Activated CD8-positive, alpha-beta T cell treated with anti-CD3 and anti-CD28 coated beads, Interleukin-2, amount 10 ng/mL, durations not matched to agents 7 days and 5 days (primary cell): ENCODE measurements around the gene AGER. TPM values are rescaled to one million over a fixed set of nuclear protein-coding genes. Genes with fewer than 3 reads are reported as not detected.
A peak's percentile ranks its signal among the peaks of the same experiment; 100 is the strongest.
"Not testable (repeated sequence)": the region's sequence is repeated elsewhere in the genome, so short reads cannot be mapped to it uniquely, and the experiment has no call there.

Experiments
- ATAC-seq: fragments of 150-1000 bp; cut with Tn5 transposase; one replicate; pipeline ENCODE4 v1.10.0; 2021; ENCODE audit warnings: moderate library complexity
- CTCF ChIA-PET: fragments of 350-600 bp; sonication (Branson Sonifier 250); formaldehyde crosslinking; loops from one replicate; lab custom pipeline; 2021; ENCODE audit warnings: antibody characterized with exemption; lab: Charles Lee
- POLR2A ChIA-PET: fragments of 350-600 bp; sonication (Branson Sonifier 250); formaldehyde crosslinking; loops from one replicate; lab custom pipeline; 2021; ENCODE audit warnings: antibody characterized with exemption; lab: Charles Lee
- DNase-seq: peaks from one replicate; pipeline ENCODE4 v3.0.0-alpha.2; 2020
- H3K27ac Mint-ChIP-seq: one replicate; pipeline ENCODE4 v1.8.0; 2021; ENCODE audit warnings: mild to moderate bottlenecking, mixed read lengths
- H3K27me3 Mint-ChIP-seq: one replicate; pipeline ENCODE4 v1.8.0; 2021; ENCODE audit warnings: low read depth, mixed read lengths
- H3K36me3 Mint-ChIP-seq: one replicate; pipeline ENCODE4 v1.8.0; 2021; ENCODE audit warnings: low read depth, mixed read lengths
- H3K4me1 Mint-ChIP-seq: one replicate; pipeline ENCODE4 v1.8.0; 2021; ENCODE audit warnings: low read depth, mixed read lengths
- H3K4me3 Mint-ChIP-seq: one replicate; pipeline ENCODE4 v1.8.0; 2021; ENCODE audit warnings: mild to moderate bottlenecking, mixed read lengths
- H3K9me3 Mint-ChIP-seq: one replicate; pipeline ENCODE4 v1.8.0; 2022; ENCODE audit warnings: mixed read lengths; ENCODE audit not compliant: insufficient read depth
- total RNA-seq, 2 experiments: library from RNA; stranded (reverse); gene quantifications; one replicate each; pipeline ENCODE4 v1.2.3, GENCODE V29; 2021

Gene AGER
- total RNA-seq, 2 experiments from 2014 or later = 27.8 to 29.9 TPM

- ATAC-seq (no peak), DNase-seq (no peak)
- CTCF ChIA-PET = interaction anchor here (1.2 to 2.5 kb wide), 3 partner anchors 9 to 72 kb away, joined by 3 to 8 read pairs (median 3); no protein-coding TSS in a partner anchor
- Mint-ChIP-seq H3K9me3 (no peaks in the 10 kb centered on the region), H3K27ac (peak overlapping the region; percentile 97), H3K4me3 (peak overlapping the region; percentile 99), H3K4me1 (peaks cover 56% of the 10 kb centered on the region), H3K36me3 (peaks cover 56% of the 10 kb centered on the region), H3K27me3 (no peaks in the 10 kb centered on the region)
- POLR2A ChIA-PET = interaction anchor here (1.0 to 6.5 kb wide), 9 partner anchors 8 to 780 kb away, joined by 3 to 45 read pairs (median 6); partner anchors contain the start of genes AGPAT1, ATF6B, DXO and FKBPL
Measured at GRCh38 chr6:32190911-32191677, 7.0 kb upstream of the AGER start.

GRCh38 chr6:32190054-32190851 lies 6.2 kb upstream of the AGER start, which contains the start of gene PBX2:
PBX2 (minus strand) TSS chr6:32190202; CDS start chr6:32189915, 287 bp downstream.
- Mint-ChIP-seq H3K4me3 (peak within 1 kb of the TSS; percentile 99), H3K27me3 (no peaks in the 10 kb centered on the region), H3K27ac (peak within 1 kb of the TSS; percentile 97), H3K4me1 (peaks cover 59% of the 10 kb centered on the region), H3K36me3 (peaks cover 62% of the 10 kb centered on the region), H3K9me3 (no peaks in the 10 kb centered on the region)
- ChIA-PET POLR2A (interaction anchor here (1.0 to 6.5 kb wide), 8 partner anchors 8 to 781 kb away, joined by 3 to 45 read pairs (median 7); partner anchors contain the start of genes AGPAT1, ATF6B, DXO and FKBPL), CTCF (interaction anchor here (1.2 to 2.5 kb wide), 2 partner anchors 11 to 72 kb away, joined by 3 to 8 read pairs; no protein-coding TSS in a partner anchor)
- ATAC-seq (peak; percentile 61), DNase-seq (peak; percentile 93)

- peaks cover 62% of the 10 kb centered on the region for H3K36me3 Mint-ChIP-seq
- no peaks in the 10 kb centered on the region for H3K27me3 Mint-ChIP-seq
- POLR2A ChIA-PET = interaction anchor here (1.0 to 6.5 kb wide), 5 partner anchors 10 to 218 kb away, joined by 3 to 45 read pairs (median 8); partner anchors contain the start of genes ATF6B, DXO, FKBPL and RNF5
- DNase-seq (no peak), ATAC-seq (no peak)
- H3K4me1 Mint-ChIP-seq = peaks cover 53% of the 10 kb centered on the region
- CTCF ChIA-PET = interaction anchor here (1.0 to 2.5 kb wide), 3 partner anchors 10 to 71 kb away, joined by 3 to 8 read pairs (median 3); no protein-coding TSS in a partner anchor
- peak overlapping the region; percentile 99 for H3K4me3 Mint-ChIP-seq
- no peak overlapping the region for H3K27ac Mint-ChIP-seq
- H3K9me3 Mint-ChIP-seq = no peaks in the 10 kb centered on the region
Measured at GRCh38 chr6:32189742-32190053, 5.6 kb upstream of the AGER start.

GRCh38 chr6:32189069-32189741 lies 5.2 kb upstream of the AGER start:
- H3K4me3 Mint-ChIP-seq = peak overlapping the region; percentile 99
- H3K27ac Mint-ChIP-seq = peak overlapping the region; percentile 87
- POLR2A ChIA-PET = interaction anchor here (1.3 to 6.5 kb wide), 3 partner anchors 10 to 783 kb away, joined by 5 to 45 read pairs (median 8); partner anchors contain the start of gene RNF5
- H3K27me3 Mint-ChIP-seq = no peaks in the 10 kb centered on the region
- peaks cover 62% of the 10 kb centered on the region for H3K36me3 Mint-ChIP-seq
- H3K9me3 Mint-ChIP-seq = no peaks in the 10 kb centered on the region
- CTCF ChIA-PET = interaction anchor here (1.0 to 2.5 kb wide), 2 partner anchors 9 to 71 kb away, joined by 3 to 8 read pairs; no protein-coding TSS in a partner anchor
- peaks cover 49% of the 10 kb centered on the region for H3K4me1 Mint-ChIP-seq
- DNase-seq (no peak), ATAC-seq (no peak)

- H3K36me3 Mint-ChIP-seq = peaks cover 68% of the 10 kb centered on the region
- POLR2A ChIA-PET = interaction anchor here (1.3 to 6.5 kb wide), 3 partner anchors 9 to 783 kb away, joined by 5 to 45 read pairs (median 8); partner anchors contain the start of gene RNF5
- DNase-seq = no peak
Measured at GRCh38 chr6:32188381-32189068, 4.5 kb upstream of the AGER start.

GRCh38 chr6:32187725-32188380 lies 3.8 kb upstream of the AGER start:
- DNase-seq, H3K27me3 Mint-ChIP-seq, CTCF ChIA-PET, H3K9me3 Mint-ChIP-seq, ATAC-seq: not testable (repeated sequence)
- POLR2A ChIA-PET = interaction anchor here (1.3 to 6.5 kb wide), 2 partner anchors 9 to 784 kb away, joined by 5 to 45 read pairs; partner anchors contain the start of gene RNF5
- peaks cover 71% of the 10 kb centered on the region for H3K36me3 Mint-ChIP-seq
- H3K4me1 Mint-ChIP-seq = peaks cover 39% of the 10 kb centered on the region
- H3K27ac Mint-ChIP-seq = peak overlapping the region; percentile 80
- peak overlapping the region; percentile 99 for H3K4me3 Mint-ChIP-seq

More at GRCh38 chr6:32188381-32189068, 4.5 kb upstream of the AGER start:
- ATAC-seq = no peak
- no peaks in the 10 kb centered on the region for H3K27me3 Mint-ChIP-seq
- H3K4me1 Mint-ChIP-seq = peaks cover 42% of the 10 kb centered on the region
- H3K4me3 Mint-ChIP-seq = peak overlapping the region; percentile 99
- CTCF ChIA-PET = interaction anchor here (1.0 kb wide), 1 partner anchor 9 kb away, joined by 3 read pairs; no protein-coding TSS in a partner anchor
- H3K9me3 Mint-ChIP-seq = no peaks in the 10 kb centered on the region
- peak overlapping the region; percentile 87 for H3K27ac Mint-ChIP-seq

GRCh38 chr6:32187009-32187709 lies 3.1 kb upstream of the AGER start:
- H3K4me1 Mint-ChIP-seq = peaks cover 38% of the 10 kb centered on the region
- H3K4me3 Mint-ChIP-seq = peak overlapping the region; percentile 99
- ATAC-seq (no peak), DNase-seq (no peak)
- POLR2A ChIA-PET = interaction anchor here (6.5 kb wide), 1 partner anchor 8 kb away, joined by 45 read pairs; the partner anchor contains the start of gene RNF5
- H3K27me3 Mint-ChIP-seq = no peaks in the 10 kb centered on the region
- H3K27ac Mint-ChIP-seq = peak overlapping the region; percentile 80
- peaks cover 73% of the 10 kb centered on the region for H3K36me3 Mint-ChIP-seq
- CTCF ChIA-PET = no interaction called here
- no peaks in the 10 kb centered on the region for H3K9me3 Mint-ChIP-seq

GRCh38 chr6:32186151-32186840 lies 2.2 kb upstream of the AGER start:
- H3K27me3 Mint-ChIP-seq, CTCF ChIA-PET, H3K9me3 Mint-ChIP-seq, ATAC-seq, POLR2A ChIA-PET, DNase-seq: not testable (repeated sequence)
- peak overlapping the region; percentile 3 for H3K4me3 Mint-ChIP-seq
- peak overlapping the region; percentile 83 for H3K27ac Mint-ChIP-seq
- peaks cover 41% of the 10 kb centered on the region for H3K4me1 Mint-ChIP-seq
- H3K36me3 Mint-ChIP-seq = peaks cover 69% of the 10 kb centered on the region

- CTCF ChIA-PET, ATAC-seq, POLR2A ChIA-PET, H3K4me3 Mint-ChIP-seq, H3K9me3 Mint-ChIP-seq, H3K27me3 Mint-ChIP-seq, DNase-seq: not testable (repeated sequence)
- Mint-ChIP-seq H3K4me1 (peaks cover 43% of the 10 kb centered on the region), H3K36me3 (peaks cover 67% of the 10 kb centered on the region), H3K27ac (peak overlapping the region; percentile 83)
Measured at GRCh38 chr6:32185681-32186131, 1.7 kb upstream of the AGER start.
